UCSD-AML1 (cell line): ENCODE results near the gene SLU7.

Source experiments
- DNase-seq: peaks from one replicate; lab custom pipeline; 2025; ENCODE audit not compliant: unreplicated experiment; lab: John Stamatoyannopoulos, UW

The SLU7 gene

GRCh38 chr5:160367885-160368284 is 51.0 kb downstream of the SLU7 start:
- DNase-seq: no peak

DNA sequence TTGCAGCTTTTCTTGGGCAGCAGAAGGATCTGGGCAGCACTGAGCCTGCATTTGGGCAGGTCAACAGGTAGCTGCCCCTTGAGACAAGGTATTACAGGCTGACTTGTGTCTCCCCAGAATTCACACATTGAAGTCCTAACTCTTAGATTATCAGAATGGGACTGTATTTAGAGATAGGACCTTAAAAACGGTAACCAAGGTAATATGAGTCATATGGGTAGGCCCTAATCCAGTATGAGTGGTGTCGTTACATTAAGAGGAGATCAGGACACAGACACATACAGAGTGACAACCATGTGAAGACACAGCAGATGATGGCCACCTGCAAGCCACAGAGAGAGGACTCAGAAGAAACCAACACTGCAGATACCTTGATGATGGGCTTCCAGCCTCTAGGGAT is 51.6 kb downstream of the SLU7 start:
- DNase-seq: no peak

DNA sequence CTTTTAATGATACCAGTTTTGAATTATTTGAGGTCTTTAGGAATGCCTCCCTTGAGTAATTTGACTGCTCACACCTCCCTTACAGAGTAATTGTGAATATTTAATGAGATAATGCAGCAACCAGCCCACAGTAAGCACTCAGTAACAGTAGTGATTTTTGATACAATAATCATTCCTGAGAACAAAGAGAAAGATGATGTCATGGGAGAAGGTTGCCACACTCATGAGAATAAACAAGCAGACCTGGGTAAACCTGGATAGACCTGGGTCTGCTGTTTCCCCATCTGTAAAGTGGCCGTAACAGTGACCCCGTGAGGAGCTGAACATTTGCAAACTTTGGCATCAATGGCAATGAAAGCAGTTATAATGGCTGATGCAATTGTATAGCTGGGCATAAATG is 52.7 kb downstream of the SLU7 start:
- DNase-seq: no peak

DNA sequence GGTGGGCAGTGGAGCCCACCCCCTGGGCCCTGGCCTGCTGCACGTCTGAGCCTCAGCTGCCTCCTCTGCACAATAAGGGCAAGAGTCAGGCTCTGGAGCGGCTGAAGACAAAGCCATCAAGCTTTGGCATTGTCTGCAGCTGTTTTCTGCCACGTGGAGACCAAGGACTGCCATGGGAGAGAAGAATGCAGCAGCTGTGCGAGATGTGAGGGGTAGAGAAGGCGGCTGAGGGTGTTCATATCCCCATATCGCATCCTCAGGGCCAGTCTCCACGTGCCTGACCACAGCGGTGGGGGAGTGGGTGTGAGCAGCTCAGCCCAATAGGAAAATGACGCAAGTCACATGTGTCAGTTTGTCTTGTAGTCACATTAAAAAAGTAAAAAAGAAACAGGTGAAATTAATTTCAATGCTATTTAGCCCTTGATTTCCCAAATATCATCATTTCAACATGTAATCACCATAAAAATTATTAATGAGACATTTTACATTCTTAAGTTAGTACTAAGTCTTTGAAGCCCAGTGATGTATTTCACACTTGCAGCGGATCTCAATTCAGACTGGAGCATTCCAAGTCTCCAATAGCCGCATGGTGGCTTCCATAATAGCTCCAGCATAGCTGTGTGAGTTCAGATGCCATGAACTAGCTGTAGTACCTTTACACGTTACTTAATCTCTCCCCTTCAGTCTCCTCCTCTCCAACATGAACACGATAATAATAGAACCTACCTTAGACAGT is 55.1 kb downstream of the SLU7 start:
- no peak for DNase-seq

DNA sequence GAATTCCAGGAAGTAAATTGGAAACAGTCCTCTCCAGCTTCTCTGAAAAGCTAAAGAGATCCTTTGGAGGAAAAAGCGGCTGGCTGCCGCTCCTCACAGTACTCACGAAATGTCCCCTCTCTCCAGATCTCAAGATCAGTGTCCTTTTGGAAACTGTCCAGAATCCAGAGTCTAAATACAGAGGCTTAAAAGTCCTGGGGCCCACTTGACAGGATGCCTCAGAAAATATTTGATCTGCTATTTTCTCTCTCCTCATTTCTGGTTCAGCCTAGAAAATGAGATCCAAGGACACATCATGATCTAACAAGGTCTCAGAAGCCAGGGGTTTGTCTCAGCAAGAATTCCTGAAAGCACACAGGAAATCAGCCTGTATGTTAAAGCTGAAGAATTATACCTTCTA is 55.7 kb downstream of the SLU7 start:
- no peak for DNase-seq

DNA sequence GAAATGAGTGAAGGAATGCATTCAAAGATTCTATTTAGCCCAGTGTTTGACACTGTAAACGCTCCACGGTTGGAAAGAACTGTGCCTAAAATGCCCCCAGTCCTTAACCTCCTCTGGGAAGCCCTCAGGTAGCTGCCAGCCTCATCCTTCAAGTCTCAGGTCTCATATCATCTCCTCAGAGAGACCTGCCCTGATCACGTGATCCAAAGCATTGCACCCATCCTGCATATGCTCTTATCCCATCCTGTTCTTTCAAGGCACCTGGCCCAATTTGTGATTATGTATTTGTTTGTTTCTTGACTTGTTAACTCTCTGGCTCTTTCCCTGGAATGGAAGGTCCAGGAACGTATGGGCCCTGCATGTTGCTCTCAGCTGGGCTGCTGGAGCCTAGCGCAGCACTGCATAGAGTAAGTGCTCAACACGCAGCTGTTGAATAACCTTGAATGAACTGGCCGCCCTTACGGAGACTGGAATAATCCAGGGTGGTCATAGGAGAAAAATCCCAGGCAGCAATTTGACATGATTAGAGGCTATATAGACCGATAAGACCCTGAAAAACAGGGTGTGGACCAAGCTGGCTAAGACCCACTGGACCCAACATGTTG is 57.2 kb downstream of the SLU7 start:
- DNase-seq: no peak

DNA sequence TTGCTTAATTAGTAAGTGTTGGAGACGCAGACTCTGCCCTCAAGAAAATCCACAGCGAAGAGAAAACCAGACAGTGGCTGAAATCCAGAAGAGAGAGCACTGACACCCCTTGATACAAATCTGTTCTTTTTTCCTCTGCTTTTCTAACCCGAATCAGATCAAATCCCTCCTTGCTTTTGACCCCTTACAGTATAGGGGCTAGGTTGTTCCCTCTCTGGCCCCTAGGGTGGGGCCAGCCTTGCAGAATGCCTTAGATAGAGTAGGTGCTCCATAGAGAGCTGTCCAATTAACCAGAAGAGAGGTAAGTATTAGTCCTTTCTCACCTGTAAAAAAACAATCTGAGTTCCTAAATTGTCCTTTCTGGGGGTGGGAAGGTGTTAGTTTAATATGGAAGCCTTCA is 58.6 kb downstream of the SLU7 start:
- DNase-seq: no peak

GRCh38 chr5:160359816-160360215 is 59.1 kb downstream of the SLU7 start:
- DNase-seq: peak; percentile 20

DNA sequence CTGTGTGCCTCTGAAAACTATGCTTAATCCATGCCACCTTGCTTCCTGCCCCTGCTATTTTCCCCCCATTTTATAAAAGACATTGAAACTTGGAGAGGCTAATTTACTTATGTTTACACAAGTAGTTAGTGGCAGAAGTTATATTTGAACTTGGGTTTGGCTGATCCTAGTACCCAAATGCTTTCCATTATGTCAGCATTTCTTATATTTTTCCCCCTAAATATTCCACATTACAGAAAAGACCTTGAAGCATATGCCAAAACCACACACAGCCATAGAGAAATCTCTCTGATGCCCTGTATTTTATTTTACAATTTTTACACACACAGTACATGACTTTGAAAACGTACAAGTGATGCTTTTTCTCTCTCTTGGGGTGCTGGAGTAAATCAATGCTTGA is 59.6 kb downstream of the SLU7 start:
- no peak for DNase-seq

GRCh38 chr5:160357861-160358411 is 60.9 kb downstream of the SLU7 start:
- peak; percentile 29 for DNase-seq

- no peak for DNase-seq
Measured at GRCh38 chr5:160357394-160357793, 61.5 kb downstream of the SLU7 start.

DNA sequence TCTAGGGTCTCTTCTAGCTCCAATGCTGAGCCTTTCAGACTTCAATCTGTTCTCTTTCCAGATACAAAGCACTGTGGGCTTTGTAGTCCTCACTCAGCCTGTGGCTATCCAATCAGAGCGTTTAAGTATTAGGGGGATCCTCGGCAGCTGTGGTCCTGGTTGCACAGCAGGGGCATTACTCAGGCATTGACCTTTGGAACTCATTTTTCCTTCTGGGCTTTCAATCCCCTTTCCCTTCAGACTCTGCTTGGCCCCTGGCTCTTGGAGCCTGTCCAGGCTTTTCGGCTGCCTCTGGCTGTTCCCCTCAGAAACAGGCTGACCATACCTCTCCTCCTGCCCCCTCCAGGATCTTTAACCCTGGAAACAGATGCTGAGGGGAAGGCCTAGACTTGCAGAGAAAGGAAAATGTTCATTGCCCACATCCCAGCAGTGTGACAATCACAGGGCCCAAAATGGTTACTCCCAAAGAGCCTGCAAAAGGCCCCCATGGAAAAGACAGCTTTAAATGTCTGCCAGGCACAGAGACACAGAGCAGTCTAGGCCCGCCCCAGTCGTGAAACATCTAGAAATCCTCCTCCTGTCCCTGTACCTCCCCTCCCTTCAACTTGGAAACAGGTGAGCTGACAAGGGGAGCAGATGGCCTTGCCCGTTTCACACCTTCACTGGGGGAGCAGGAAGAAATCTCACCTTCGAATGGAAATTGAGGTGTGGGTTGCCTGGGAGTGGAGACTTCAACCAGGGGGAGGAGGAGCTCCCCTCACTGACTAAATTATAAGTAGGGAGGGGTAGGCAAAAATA is 62.1 kb downstream of the SLU7 start:
- DNase-seq: no peak

DNA sequence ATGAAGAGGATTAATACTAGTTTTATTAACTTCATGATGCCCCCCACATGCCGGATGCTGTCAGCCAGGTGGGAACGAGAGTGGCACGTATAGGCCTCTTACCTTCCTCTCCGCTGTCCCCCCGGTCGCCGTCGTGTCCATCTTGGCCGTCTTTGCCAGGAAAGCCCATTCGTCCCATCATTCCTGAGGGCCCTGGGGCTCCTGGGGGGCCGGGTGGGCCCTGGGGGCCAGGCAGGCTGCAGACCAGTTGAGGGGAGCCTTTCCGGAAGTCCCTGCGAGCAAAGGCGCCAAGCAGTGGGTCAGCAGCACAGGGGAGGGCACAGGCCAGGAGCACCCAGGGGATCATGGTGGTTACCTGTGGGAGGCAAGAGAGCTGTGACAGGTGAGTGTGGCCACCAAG is 64.2 kb downstream of the SLU7 start:
- DNase-seq: no peak

DNA sequence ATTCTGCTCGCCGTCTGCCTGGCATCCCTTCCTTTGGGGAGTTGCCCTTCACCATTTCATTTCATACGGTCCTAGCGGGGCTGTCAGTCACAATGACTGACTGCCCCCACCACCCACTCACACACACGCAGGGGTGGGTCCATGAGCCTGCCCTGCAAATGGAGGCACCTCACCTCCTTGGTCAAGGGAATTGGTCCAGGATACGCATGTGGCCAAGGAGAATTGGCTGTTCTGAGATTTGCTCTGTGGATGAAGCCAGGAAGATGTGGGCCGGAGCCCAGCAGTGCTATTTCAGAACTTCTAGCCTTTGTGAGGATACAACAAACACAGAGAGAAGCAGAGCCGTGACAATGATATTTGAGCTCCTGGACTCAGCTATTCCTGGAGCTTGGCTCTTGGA is 65.5 kb downstream of the SLU7 start:
- no peak for DNase-seq

DNA sequence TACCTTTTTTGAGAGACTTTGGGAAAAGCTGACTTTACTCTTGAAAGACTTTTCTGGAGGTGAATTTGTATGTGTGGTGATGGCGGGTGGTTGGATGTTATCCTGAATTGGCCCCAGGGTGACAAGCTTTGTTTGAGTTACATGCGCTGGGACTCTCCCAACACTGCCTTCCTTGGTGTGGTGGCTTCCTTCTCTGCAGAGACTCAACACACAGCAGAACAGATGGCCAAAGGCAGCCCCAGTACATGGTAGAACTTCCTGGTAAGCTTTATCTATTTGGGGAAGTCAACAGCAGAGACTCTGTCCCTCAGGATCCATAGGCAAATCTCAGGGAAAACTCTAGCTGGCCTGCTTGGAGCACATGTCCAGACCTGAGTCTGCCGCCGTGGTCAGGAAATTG is 66.6 kb downstream of the SLU7 start:
- no peak for DNase-seq
